ENCODE data around the gene CIB4. TPM values are rescaled to one million over a fixed set of nuclear protein-coding genes. Genes with fewer than 3 reads are reported as not detected.
A peak's percentile ranks its signal among the peaks of the same experiment; 100 is the strongest.

CIB4 gene
- total RNA-seq, 1 donor from 2014 or later: not detected

- Histone ChIP-seq H3K27me3 (no peaks in the 10 kb centered on the region), H3K27ac (no peak overlapping the region), H3K4me1 (peaks cover 12% of the 10 kb centered on the region), H3K4me3 (no peak overlapping the region), H3K9me3 (no peaks in the 10 kb centered on the region), H3K36me3 (no peaks in the 10 kb centered on the region)
- TF ChIP-seq POLR2A (IDR thresholded peaks at IDR 0.05) (no peak), CTCF (IDR thresholded peaks at IDR 0.05) (no peak), POLR2AphosphoS5 (IDR thresholded peaks at IDR 0.05; ENCODE audit: insufficient read depth in 1 of 2, low read depth in 1 of 2) (no peak)
- intact Hi-C loops (cut with DNase I): no loop called here
- DNase-seq (ENCODE audit: extremely low spot score in 2 of 2): no peak
Measured at GRCh38 chr2:26621469-26622199, 19.5 kb downstream of the CIB4 start.

GRCh38 chr2:26620031-26620605 is 21.0 kb downstream of the CIB4 start:
- intact Hi-C loops (cut with DNase I): no loop called here
- H3K4me3 ChIP-seq: no peak overlapping the region
- peak in 1 of 2 donors; percentile 81 for DNase-seq (ENCODE audit: extremely low spot score in 2 of 2)
- H3K9me3 ChIP-seq: no peaks in the 10 kb centered on the region
- no peaks in the 10 kb centered on the region for H3K36me3 ChIP-seq
- TF ChIP-seq POLR2A (IDR thresholded peaks at IDR 0.05) (no peak), POLR2AphosphoS5 (IDR thresholded peaks at IDR 0.05; ENCODE audit: insufficient read depth in 1 of 2, low read depth in 1 of 2) (no peak), CTCF (IDR thresholded peaks at IDR 0.05) (no peak)
- peaks cover 23% of the 10 kb centered on the region for H3K4me1 ChIP-seq
- no peaks in the 10 kb centered on the region for H3K27me3 ChIP-seq
- H3K27ac ChIP-seq: no peak overlapping the region

- H3K9me3 ChIP-seq: no peaks in the 10 kb centered on the region
- H3K4me1 ChIP-seq: peaks cover 29% of the 10 kb centered on the region
- no peak for TF ChIP-seq CTCF (IDR thresholded peaks at IDR 0.05)
- no peak for TF ChIP-seq POLR2AphosphoS5 (IDR thresholded peaks at IDR 0.05; ENCODE audit: insufficient read depth in 1 of 2, low read depth in 1 of 2)
- TF ChIP-seq POLR2A (IDR thresholded peaks at IDR 0.05): no peak
- no peak overlapping the region for H3K27ac ChIP-seq
- peak in 1 of 2 donors; percentile 77 for DNase-seq (ENCODE audit: extremely low spot score in 2 of 2)
- H3K27me3 ChIP-seq: no peaks in the 10 kb centered on the region
- no peak overlapping the region for H3K4me3 ChIP-seq
- intact Hi-C loops (cut with DNase I): no loop called here
- H3K36me3 ChIP-seq: no peaks in the 10 kb centered on the region
Measured at GRCh38 chr2:26619521-26619951, 21.6 kb downstream of the CIB4 start.

GRCh38 chr2:26619096-26619495 is 22.1 kb downstream of the CIB4 start:
- Histone ChIP-seq H3K27ac (no peak overlapping the region), H3K36me3 (no peaks in the 10 kb centered on the region), H3K4me3 (no peak overlapping the region), H3K9me3 (no peaks in the 10 kb centered on the region), H3K4me1 (peaks cover 29% of the 10 kb centered on the region), H3K27me3 (no peaks in the 10 kb centered on the region)
- DNase-seq (ENCODE audit: extremely low spot score in 2 of 2): peak in 1 of 2 donors; percentile 28
- intact Hi-C loops (cut with DNase I): no loop called here
- no peak for TF ChIP-seq POLR2A (IDR thresholded peaks at IDR 0.05)
- TF ChIP-seq CTCF (IDR thresholded peaks at IDR 0.05): no peak
- no peak for TF ChIP-seq POLR2AphosphoS5 (IDR thresholded peaks at IDR 0.05; ENCODE audit: insufficient read depth in 1 of 2, low read depth in 1 of 2)

GRCh38 chr2:26618611-26619010 is 22.6 kb downstream of the CIB4 start:
- peak in 1 of 2 donors; percentile 84 for DNase-seq (ENCODE audit: extremely low spot score in 2 of 2)
- H3K27ac ChIP-seq: no peak overlapping the region
- H3K4me3 ChIP-seq: no peak overlapping the region
- H3K36me3 ChIP-seq: no peaks in the 10 kb centered on the region
- TF ChIP-seq CTCF (IDR thresholded peaks at IDR 0.05) (no peak), POLR2AphosphoS5 (IDR thresholded peaks at IDR 0.05; ENCODE audit: insufficient read depth in 1 of 2, low read depth in 1 of 2) (no peak), POLR2A (IDR thresholded peaks at IDR 0.05) (no peak)
- H3K4me1 ChIP-seq: peaks cover 29% of the 10 kb centered on the region
- H3K27me3 ChIP-seq: no peaks in the 10 kb centered on the region
- no peaks in the 10 kb centered on the region for H3K9me3 ChIP-seq
- intact Hi-C loops (cut with DNase I): no loop called here

All from vagina (tissue), 2 donors.